ENCODE results near the gene TSTD2.
A peak's percentile ranks its signal among the peaks of the same experiment; 100 is the strongest.

Gene TSTD2

GRCh38 chr9:97560154-97560553, 73.0 kb downstream of the TSTD2 start:
- no peak for DNase-seq

- DNase-seq: peak; percentile 36
Measured at GRCh38 chr9:97559111-97559514, 74.1 kb downstream of the TSTD2 start.

- DNase-seq: no peak
Measured at GRCh38 chr9:97558701-97559101, 74.5 kb downstream of the TSTD2 start.

GRCh38 chr9:97557606-97558095, 75.5 kb downstream of the TSTD2 start:
- DNase-seq: no peak

GRCh38 chr9:97556721-97557605, 76.2 kb downstream of the TSTD2 start:
- DNase-seq: no peak

- DNase-seq: no peak
Measured at GRCh38 chr9:97556036-97556720, 77.0 kb downstream of the TSTD2 start.

GRCh38 chr9:97555164-97555563, 78.0 kb downstream of the TSTD2 start:
- no peak for DNase-seq

- DNase-seq: no peak
Measured at GRCh38 chr9:97554566-97555075, 78.5 kb downstream of the TSTD2 start.

GRCh38 chr9:97553841-97554240, 79.3 kb downstream of the TSTD2 start:
- DNase-seq: no peak

- DNase-seq: no peak
Measured at GRCh38 chr9:97553141-97553540, 80.0 kb downstream of the TSTD2 start.

GRCh38 chr9:97551308-97551707, 81.9 kb downstream of the TSTD2 start:
- no peak for DNase-seq

- no peak for DNase-seq
Measured at GRCh38 chr9:97550386-97550785, 82.8 kb downstream of the TSTD2 start.

Data from activated CD4-positive, alpha-beta T cell treated with anti-CD3 and anti-CD28 coated beads, Interleukin-2, amount 50 U/mL, for 16 hours (primary cell).